Tibial artery (tissue), 4 donors: ENCODE results near the gene SEC14L2.
"Not testable (repeated sequence)": the region's sequence is repeated elsewhere in the genome, so short reads cannot be mapped to it uniquely, and the experiment has no call there.

ENCODE experiments used
- DNase-seq, 2 donors: peaks; one replicate each; pipeline ENCODE4 v3.0.0-alpha.2; 2019
- H3K27ac ChIP-seq, 2 donors: fragments of 200-600 bp; sonication (generic) in 1 of 2; 1 replicate in 1 of 2; 2 replicates in 1 of 2; pipeline ENCODE4 v1.5.1; 2018 to 2019; ENCODE audit warnings: mild to moderate bottlenecking in 1 of 2
- H3K27me3 ChIP-seq, 2 donors: fragments of 200-600 bp; sonication (generic) in 1 of 2; one replicate each; pipeline versions ENCODE4 v1.5.1 to v1.6.0; 2016 to 2019
- H3K36me3 ChIP-seq, 3 donors: fragments of 200-600 bp; sonication (generic) in 2 of 3; one replicate each; pipeline ENCODE4 v1.5.1; 2016 to 2019; ENCODE audit warnings: mild to moderate bottlenecking in 2 of 3
- H3K4me1 ChIP-seq, 4 donors: fragments of 200-600 bp; sonication (generic) in 2 of 4; 1 replicate in 3 of 4; 2 replicates in 1 of 4; pipeline ENCODE4 v1.5.1; 2016 to 2019
- H3K4me3 ChIP-seq, 2 donors: fragments of 200-600 bp; sonication (generic) in 1 of 2; 1 replicate in 1 of 2; 2 replicates in 1 of 2; pipeline ENCODE4 v1.5.1; 2018 to 2019; ENCODE audit warnings: mild to moderate bottlenecking in 2 of 2
- H3K9me3 ChIP-seq, 3 donors: fragments of 200-600 bp; sonication (generic) in 1 of 3; one replicate each; pipeline ENCODE4 v1.5.1; 2016 to 2019
- intact Hi-C: fragments of 100-400 bp; cut with DNase I; formaldehyde crosslinking; loops from one replicate; pipeline ENCODE4 v1.15.0; 2023; ENCODE audit warnings: low total_unique reads
- TF ChIP-seq, protein P1 (sequence below), 2 experiments: fragments of 200-600 bp in 1 of 2; fragments of 450-650 bp in 1 of 2; IDR thresholded peaks; one replicate each; pipeline ENCODE4 v1.5.1; 2017 to 2019; ENCODE audit warnings: antibody characterized with exemption in 2 of 2, mild to moderate bottlenecking in 1 of 2, moderate library complexity in 1 of 2

Gene SEC14L2

GRCh38 chr22:30439836-30440235 is 43.0 kb downstream of the SEC14L2 start:
- Histone ChIP-seq H3K27me3 (peaks cover 0 to 39% of the 10 kb centered on the region in 2 donors), H3K9me3 (no peaks in the 10 kb centered on the region), H3K4me1 (no peaks in the 10 kb centered on the region), H3K27ac (no peak overlapping the region), H3K4me3 (no peak overlapping the region), H3K36me3 (no peaks in the 10 kb centered on the region)
- intact Hi-C loops, result no loop called here
- no peak for DNase-seq
- TF ChIP-seq, protein P1, sequence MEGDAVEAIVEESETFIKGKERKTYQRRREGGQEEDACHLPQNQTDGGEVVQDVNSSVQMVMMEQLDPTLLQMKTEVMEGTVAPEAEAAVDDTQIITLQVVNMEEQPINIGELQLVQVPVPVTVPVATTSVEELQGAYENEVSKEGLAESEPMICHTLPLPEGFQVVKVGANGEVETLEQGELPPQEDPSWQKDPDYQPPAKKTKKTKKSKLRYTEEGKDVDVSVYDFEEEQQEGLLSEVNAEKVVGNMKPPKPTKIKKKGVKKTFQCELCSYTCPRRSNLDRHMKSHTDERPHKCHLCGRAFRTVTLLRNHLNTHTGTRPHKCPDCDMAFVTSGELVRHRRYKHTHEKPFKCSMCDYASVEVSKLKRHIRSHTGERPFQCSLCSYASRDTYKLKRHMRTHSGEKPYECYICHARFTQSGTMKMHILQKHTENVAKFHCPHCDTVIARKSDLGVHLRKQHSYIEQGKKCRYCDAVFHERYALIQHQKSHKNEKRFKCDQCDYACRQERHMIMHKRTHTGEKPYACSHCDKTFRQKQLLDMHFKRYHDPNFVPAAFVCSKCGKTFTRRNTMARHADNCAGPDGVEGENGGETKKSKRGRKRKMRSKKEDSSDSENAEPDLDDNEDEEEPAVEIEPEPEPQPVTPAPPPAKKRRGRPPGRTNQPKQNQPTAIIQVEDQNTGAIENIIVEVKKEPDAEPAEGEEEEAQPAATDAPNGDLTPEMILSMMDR (IDR thresholded peaks at IDR 0.05), result no peak

DNA sequence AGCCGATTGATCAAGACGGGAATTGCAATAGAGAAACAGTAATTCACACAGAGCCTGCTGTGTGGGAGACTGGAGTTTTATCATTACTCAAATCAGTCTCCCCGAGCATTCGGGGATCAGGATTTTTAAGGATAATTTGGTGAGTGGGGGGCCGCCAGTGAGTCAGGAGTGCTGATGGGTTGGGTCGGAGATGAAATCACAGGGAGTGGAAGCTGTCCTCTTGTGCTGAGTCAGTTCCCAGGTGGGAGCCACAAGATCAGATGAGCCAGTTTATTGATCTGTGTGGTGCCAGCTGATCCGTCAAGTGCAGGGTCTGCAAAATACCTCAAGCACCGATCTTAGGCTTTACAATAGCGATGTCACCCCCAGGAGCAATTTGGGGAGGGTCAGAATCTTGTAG is 44.3 kb downstream of the SEC14L2 start:
- Histone ChIP-seq H3K4me3 (no peak overlapping the region), H3K4me1 (no peaks in the 10 kb centered on the region), H3K9me3 (no peaks in the 10 kb centered on the region), H3K27ac (no peak overlapping the region), H3K36me3 (no peaks in the 10 kb centered on the region), H3K27me3 (peaks cover 0 to 45% of the 10 kb centered on the region in 2 donors)
- no peak for DNase-seq
- TF ChIP-seq, protein P1 (IDR thresholded peaks at IDR 0.05), result no peak
- intact Hi-C loops, result no loop called here

- H3K36me3 ChIP-seq, result no peaks in the 10 kb centered on the region
- intact Hi-C loops, result no loop called here
- DNase-seq, result no peak
- H3K4me1 ChIP-seq, result no peaks in the 10 kb centered on the region
- H3K27ac ChIP-seq, result no peak overlapping the region
- no peaks in the 10 kb centered on the region for H3K9me3 ChIP-seq
- peaks cover 0 to 54% of the 10 kb centered on the region in 2 donors for H3K27me3 ChIP-seq
- TF ChIP-seq, protein P1 (IDR thresholded peaks at IDR 0.05), result peak; percentile 47 to 51
- H3K4me3 ChIP-seq, result no peak overlapping the region
Observed at GRCh38 chr22:30444632-30445437, 48.0 kb downstream of the SEC14L2 start.

DNA sequence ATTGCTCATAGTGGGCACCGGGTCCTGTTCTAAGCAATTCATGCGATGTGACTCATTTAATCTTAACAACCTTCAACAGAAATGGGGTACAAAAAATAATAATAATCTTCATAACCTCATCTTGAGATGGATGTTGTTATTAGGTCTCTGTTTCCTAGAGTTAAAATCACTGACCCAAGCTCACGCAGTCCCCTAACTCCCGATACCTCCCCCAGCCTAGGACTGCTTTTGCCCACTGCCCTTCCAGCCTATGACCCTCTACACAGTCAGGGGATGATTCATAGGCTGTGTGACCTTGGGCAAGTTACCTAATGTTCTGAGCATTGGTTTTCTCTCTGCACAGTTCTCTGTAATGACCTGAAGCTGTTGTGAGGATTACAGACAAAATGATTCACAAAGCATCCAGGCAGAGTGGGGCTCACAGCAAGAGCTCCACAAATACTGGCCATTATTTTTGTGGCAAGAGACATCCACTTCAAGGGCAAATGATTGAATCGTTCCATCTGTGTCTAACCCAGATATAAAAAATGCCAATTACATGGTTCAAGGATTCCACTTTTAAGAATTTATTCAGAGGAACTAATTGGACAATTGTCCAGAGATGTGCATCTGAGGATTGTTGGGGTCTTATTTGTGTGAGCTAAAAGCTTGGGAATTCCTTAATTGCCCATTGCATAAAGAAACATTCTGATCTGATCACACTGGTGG is 48.8 kb downstream of the SEC14L2 start:
- Histone ChIP-seq H3K4me1 (no peaks in the 10 kb centered on the region), H3K4me3 (no peak overlapping the region), H3K27me3 (peaks cover 0 to 47% of the 10 kb centered on the region in 2 donors), H3K27ac (no peak overlapping the region), H3K9me3 (no peaks in the 10 kb centered on the region), H3K36me3 (no peaks in the 10 kb centered on the region)
- TF ChIP-seq, protein P1 (IDR thresholded peaks at IDR 0.05), result no peak
- intact Hi-C loops, result no loop called here
- no peak for DNase-seq

- TF ChIP-seq, protein P1 (IDR thresholded peaks at IDR 0.05), result no peak
- intact Hi-C loops, result no loop called here
Observed at GRCh38 chr22:30447656-30448055, 50.8 kb downstream of the SEC14L2 start.

DNA sequence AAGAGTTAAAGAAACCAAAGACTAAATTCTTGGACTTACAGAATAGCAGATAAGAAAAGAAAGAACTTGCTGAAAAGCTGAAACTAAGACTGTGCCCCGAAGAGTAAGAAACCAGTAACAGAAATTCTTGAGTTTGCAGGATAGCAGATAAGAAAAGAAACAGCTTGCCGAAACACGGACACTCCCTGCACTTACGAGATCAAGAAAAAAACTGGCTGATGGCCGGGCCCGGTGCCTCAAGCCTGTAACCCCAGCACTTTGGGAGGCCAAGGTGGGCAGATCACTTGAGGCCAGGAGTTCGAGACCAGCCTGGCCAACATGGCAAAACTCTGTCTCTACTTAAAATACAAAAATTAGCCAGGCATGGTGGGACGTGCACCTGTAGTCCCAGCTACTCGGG is 54.7 kb downstream of the SEC14L2 start:
- H3K4me1 ChIP-seq, H3K4me3 ChIP-seq, intact Hi-C loops, H3K36me3 ChIP-seq, H3K9me3 ChIP-seq, DNase-seq, H3K27ac ChIP-seq: not testable (repeated sequence)
- peaks cover 0 to 28% of the 10 kb centered on the region in 2 donors for H3K27me3 ChIP-seq

More at GRCh38 chr22:30447656-30448055, 50.8 kb downstream of the SEC14L2 start:
- no peaks in the 10 kb centered on the region for H3K4me1 ChIP-seq
- no peaks in the 10 kb centered on the region for H3K36me3 ChIP-seq
- no peaks in the 10 kb centered on the region for H3K9me3 ChIP-seq
- peaks cover 0 to 47% of the 10 kb centered on the region in 2 donors for H3K27me3 ChIP-seq
- DNase-seq, result no peak
- no peak overlapping the region for H3K27ac ChIP-seq
- no peak overlapping the region for H3K4me3 ChIP-seq
